ENCODE data around the gene SHC2. TPM values are rescaled to one million over a fixed set of nuclear protein-coding genes. Genes with fewer than 3 reads are reported as not detected.

Gene SHC2
- total RNA-seq, 1 experiment from 2014 or later, result 16.6 TPM

- no peak overlapping the region; the same call in 1 of the 2 replicates for H3K14ac ChIP-seq (ENCODE audit: insufficient read depth, low read length)
- H3K23ac ChIP-seq (ENCODE audit: insufficient read length, low read depth, low read length), result no peak overlapping the region
- H3K56ac ChIP-seq (ENCODE audit: insufficient read length, low read depth, low read length), result no peak overlapping the region
- H4K20me1 ChIP-seq (ENCODE audit: control insufficient read depth, insufficient read depth, insufficient read length), result no peaks in the 10 kb centered on the region
- DNase-seq, result peak; percentile 86
- no peaks in the 10 kb centered on the region for H3K79me2 ChIP-seq (ENCODE audit: insufficient read depth, low read length)
- peaks cover 14% of the 10 kb centered on the region; the same call in 1 of the 2 replicates for H3K27me3 ChIP-seq (ENCODE audit: insufficient read depth, low read length)
- no peak overlapping the region for H4K5ac ChIP-seq (ENCODE audit: insufficient read length, low read depth, low read length)
- no peak overlapping the region for H2AFZ ChIP-seq (ENCODE audit: low read length)
- peaks cover 0 to 15% of the 10 kb centered on the region in 2 experiments; a peak in 2 of 4 replicates for H3K4me1 Mint-ChIP-seq
- peak overlapping the region; percentile 45 for H3K4me2 ChIP-seq (ENCODE audit: insufficient read depth, insufficient read length, low read length)
- no peak overlapping the region for H3T11ph ChIP-seq (ENCODE audit: low read length)
- H3K27me3 Mint-ChIP-seq (ENCODE audit: low read depth), result peaks cover 45% of the 10 kb centered on the region
- H4K8ac ChIP-seq (replicated peaks; ENCODE audit: insufficient read length, low read depth, low read length), result no peak overlapping the region
- no peak overlapping the region for H3K18ac ChIP-seq (ENCODE audit: insufficient read length, low read depth, low read length)
- no peak overlapping the region for H4K91ac ChIP-seq (ENCODE audit: insufficient read length, low read depth, low read length)
- H2BK120ac ChIP-seq (ENCODE audit: low read depth, low read length, poor library complexity, severe bottlenecking), result no peak overlapping the region
- no peak overlapping the region for H3K9ac ChIP-seq (ENCODE audit: extremely low read depth, insufficient read length, low read length)
- H3K23me2 ChIP-seq (ENCODE audit: insufficient read length, low read depth, low read length, poor library complexity, severe bottlenecking), result peaks cover 9% of the 10 kb centered on the region
- H3K9me3 ChIP-seq (ENCODE audit: control insufficient read depth, low read depth, low read length), result no peaks in the 10 kb centered on the region
- H3K27ac ChIP-seq (ENCODE audit: insufficient read length, low read depth, low read length), result no peak overlapping the region
- no CpG with 5 or more reads among the region's 32 CpGs for WGBS (ENCODE audit: extremely low coverage, insufficient read length, low lambda C conversion rate)
- no peak overlapping the region for H2AK5ac ChIP-seq (ENCODE audit: insufficient read length, low read length)
- H2BK20ac ChIP-seq (ENCODE audit: low read depth, low read length, poor library complexity, severe bottlenecking), result no peak overlapping the region
- no peaks in the 10 kb centered on the region for H3K79me1 ChIP-seq (ENCODE audit: insufficient read depth, low read depth, low read length, poor library complexity, severe bottlenecking)
- peak; percentile 96 for TF ChIP-seq CTCF (conservative IDR thresholded peaks at IDR 0.05)
- H3K4ac ChIP-seq (ENCODE audit: low read depth, low read length), result no peak overlapping the region
- no peak overlapping the region; a peak in 1 of 7 replicates for H3K27ac Mint-ChIP-seq
- H2BK12ac ChIP-seq (ENCODE audit: insufficient read length, low read depth, low read length), result no peak overlapping the region
- peaks cover 8 to 10% of the 10 kb centered on the region in 2 experiments; a peak in 4 of 5 replicates for H3K9me3 Mint-ChIP-seq
- no peaks in the 10 kb centered on the region for H3K4me1 ChIP-seq (ENCODE audit: insufficient read depth, low read length)
- no peak overlapping the region for H2BK5ac ChIP-seq (ENCODE audit: insufficient read length, low read length)
- H3K4me3 Mint-ChIP-seq, result peak overlapping the region; percentile 29 to 74; a peak in 4 of 5 replicates
- H3K36me3 Mint-ChIP-seq (ENCODE audit: insufficient read depth in 1 of 3, low read depth in 3 of 3), result peaks cover 0 to 2% (median 0%) of the 10 kb centered on the region in 3 experiments; a peak in 2 of 7 replicates
- H2BK15ac ChIP-seq (ENCODE audit: low read depth, low read length), result no peak overlapping the region
Measured at GRCh38 chr19:495402-496111, 34.7 kb upstream of the SHC2 start.
